Body of pancreas (tissue), 4 donors: Measurements from ENCODE around the gene SLC30A3. TPM values are rescaled to one million over a fixed set of nuclear protein-coding genes. Genes with fewer than 3 reads are reported as not detected.

Source experiments
- ATAC-seq: fragments of 150-250 bp; one replicate; pipeline ENCODE4 v1.9.1; 2016
- DNase-seq, 4 donors: peaks; one replicate each; pipeline ENCODE4 v3.0.0-alpha.2; 2019
- H3K27ac ChIP-seq, 4 donors: fragments of 200-600 bp; sonication (generic); 1 replicate in 3 of 4; 2 replicates in 1 of 4; pipeline versions ENCODE4 v1.5.1 to v1.6.1; 2016 to 2019; ENCODE audit warnings: mild to moderate bottlenecking in 1 of 4, mixed read lengths in 1 of 4, moderate library complexity in 1 of 4
- H3K27me3 ChIP-seq, 2 donors: fragments of 200-600 bp; sonication (generic); one replicate each; pipeline ENCODE4 v1.6.0; 2016; ENCODE audit warnings: mild to moderate bottlenecking in 1 of 2
- H3K36me3 ChIP-seq, 2 donors: fragments of 200-600 bp; sonication (generic); replicated peaks in 1 of 2; 2 replicates each; pipeline ENCODE4 v1.5.1; 2016; ENCODE audit warnings: low read depth in 2 of 2; ENCODE audit not compliant: insufficient read depth in 1 of 2
- H3K4me1 ChIP-seq: fragments of 200-600 bp; sonication (generic); one replicate; pipeline ENCODE4 v1.6.0; 2016
- H3K4me3 ChIP-seq, 2 donors: fragments of 200-600 bp; sonication (generic); 1 replicate in 1 of 2; 2 replicates in 1 of 2; pipeline ENCODE4 v1.5.1; 2016 to 2019
- H3K9me3 ChIP-seq, 3 donors: fragments of 200-600 bp; sonication (generic); 1 replicate in 2 of 3; 2 replicates in 1 of 3; pipeline ENCODE4 v1.5.1; 2016
- CTCF ChIP-seq, 7 experiments: fragments of 450-650 bp in 4 of 7; fragments of 200-600 bp in 3 of 7; sonication (generic) in 3 of 7; IDR thresholded peaks; one replicate each; pipeline ENCODE4 v1.5.1; 2016 to 2019; ENCODE audit warnings: antibody characterized with exemption in 7 of 7
- POLR2A ChIP-seq, 3 donors: fragments of 450-650 bp; IDR thresholded peaks; one replicate each; pipeline ENCODE4 v1.6.1; 2016; ENCODE audit warnings: antibody characterized with exemption in 3 of 3, mild to moderate bottlenecking in 2 of 3
- WGBS, 2 donors: methylation state at CpG; one replicate each; pipeline ENCODE4 v1.1.5; 2017; 5-methylcytosine and 5-hydroxymethylcytosine counted together
- intact Hi-C: fragments of 100-400 bp; cut with DNase I; formaldehyde crosslinking; loops from one replicate; pipeline ENCODE4 v1.15.1; 2023
- total RNA-seq, 2 donors: library from RNA; depleted of rRNA; stranded (reverse); fragments of >200 nt; gene quantifications; one replicate each; pipeline ENCODE4 v1.1.0, GENCODE V29; 2016

SLC30A3 gene
- total RNA-seq, 2 donors from 2014 or later: not detected

DNA sequence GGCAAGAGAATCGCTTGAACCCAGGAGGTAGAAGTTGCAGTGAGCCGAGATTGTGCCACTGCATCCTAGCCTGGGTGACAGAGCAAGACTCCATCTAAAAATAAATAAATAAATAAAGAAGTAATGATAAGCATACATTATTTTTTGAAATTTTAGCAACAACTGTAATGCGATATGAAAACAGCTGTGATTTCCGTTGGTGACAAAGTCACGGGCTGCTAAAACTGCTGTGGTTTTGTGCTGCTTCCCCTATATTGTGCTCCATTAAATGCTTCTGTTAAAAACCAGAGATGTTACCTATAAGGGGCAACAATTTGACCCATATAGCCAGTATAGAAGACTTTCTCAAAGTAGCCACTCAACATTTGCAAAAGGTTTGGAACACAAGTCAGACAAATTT, 27.7 kb upstream of the SLC30A3 start:
- no peak overlapping the region for H3K4me3 ChIP-seq
- 79 to 84% methylated on average over 5 of the region's 5 CpGs for whole genome bisulfite sequencing, 2 donors
- no peaks in the 10 kb centered on the region for H3K27me3 ChIP-seq

DNA sequence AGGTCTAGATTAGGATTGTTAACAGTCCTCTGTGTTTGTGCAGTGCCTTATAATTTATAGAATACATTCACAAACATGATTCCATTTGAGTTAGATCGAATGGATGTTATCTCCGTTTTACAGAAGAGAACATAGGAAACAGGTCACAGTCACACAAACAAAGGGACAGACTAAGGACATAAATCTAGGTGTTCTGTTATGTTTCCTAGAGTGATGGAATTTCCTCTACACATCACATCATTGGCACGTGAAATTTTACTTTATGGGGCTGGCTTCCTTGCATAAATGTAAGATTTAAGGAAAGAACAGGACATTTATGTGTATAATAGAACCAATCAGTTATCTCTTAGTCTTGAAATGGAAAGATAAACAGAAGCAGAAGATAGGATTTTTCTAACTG, 25.8 kb upstream of the SLC30A3 start:
- 33 to 42% methylated on average over 3 of the region's 3 CpGs for WGBS, 2 donors
- intact Hi-C loops: no loop called here
- TF ChIP-seq POLR2A (IDR thresholded peaks at IDR 0.05): no peak
- TF ChIP-seq CTCF (IDR thresholded peaks at IDR 0.05): no peak
- ATAC-seq (no peak), DNase-seq (no peak)
- no peaks in the 10 kb centered on the region for H3K9me3 ChIP-seq
- no peak overlapping the region for H3K27ac ChIP-seq
- peaks cover 8% of the 10 kb centered on the region for H3K4me1 ChIP-seq
- no peaks in the 10 kb centered on the region for H3K27me3 ChIP-seq
- H3K36me3 ChIP-seq: no peaks in the 10 kb centered on the region
- no peak overlapping the region for H3K4me3 ChIP-seq

More for the DNA sequence above, 27.7 kb upstream of the SLC30A3 start:
- ATAC-seq (no peak), DNase-seq (no peak)
- Histone ChIP-seq H3K4me1 (peaks cover 10% of the 10 kb centered on the region), H3K27ac (no peak overlapping the region), H3K36me3 (no peaks in the 10 kb centered on the region), H3K9me3 (no peaks in the 10 kb centered on the region)
- intact Hi-C loops: no loop called here
- TF ChIP-seq POLR2A (IDR thresholded peaks at IDR 0.05): no peak
- no peak for TF ChIP-seq CTCF (IDR thresholded peaks at IDR 0.05)

- Histone ChIP-seq H3K9me3 (no peaks in the 10 kb centered on the region), H3K4me3 (no peak overlapping the region), H3K4me1 (no peaks in the 10 kb centered on the region), H3K27me3 (no peaks in the 10 kb centered on the region), H3K27ac (no peak overlapping the region), H3K36me3 (no peaks in the 10 kb centered on the region)
- TF ChIP-seq POLR2A (IDR thresholded peaks at IDR 0.05) (no peak), CTCF (IDR thresholded peaks at IDR 0.05) (no peak)
- ATAC-seq: no peak
- 47 to 60% methylated on average over 6 of the region's 6 CpGs for WGBS, 2 donors
- intact Hi-C loops: no loop called here
- DNase-seq: no peak
Measured at GRCh38 chr2:27285481-27285880, 22.6 kb upstream of the SLC30A3 start.

DNA sequence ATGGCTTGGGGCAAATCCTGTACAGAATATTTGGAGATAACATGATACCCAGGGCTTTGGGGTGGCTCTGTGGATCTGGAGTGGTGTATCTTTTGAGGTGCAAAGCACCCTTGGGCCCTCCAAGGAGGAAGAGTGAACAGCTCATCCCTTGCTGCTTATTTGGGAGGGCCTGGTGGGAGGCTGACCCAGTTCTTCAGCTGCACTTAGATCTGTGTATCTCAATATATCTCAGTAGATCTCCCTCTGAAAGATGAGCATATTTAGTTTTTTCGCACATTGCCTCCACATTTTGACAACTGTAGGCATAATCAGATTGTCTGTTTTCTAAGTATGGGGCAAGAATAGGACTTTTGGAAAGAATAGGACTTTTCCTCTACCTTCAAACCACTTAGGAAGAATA, 22.1 kb upstream of the SLC30A3 start:
- DNase-seq: no peak
- H3K9me3 ChIP-seq: no peaks in the 10 kb centered on the region
- TF ChIP-seq CTCF (IDR thresholded peaks at IDR 0.05) (no peak), POLR2A (IDR thresholded peaks at IDR 0.05) (no peak)
- H3K36me3 ChIP-seq: no peaks in the 10 kb centered on the region
- H3K27me3 ChIP-seq: peaks cover 0 to 4% of the 10 kb centered on the region in 2 donors
- 76 to 91% methylated on average over 1 of the region's 1 CpG for WGBS, 2 donors
- H3K4me1 ChIP-seq: no peaks in the 10 kb centered on the region
- H3K4me3 ChIP-seq: no peak overlapping the region
- no peak overlapping the region for H3K27ac ChIP-seq
- ATAC-seq: no peak
- intact Hi-C loops: loop anchor here (5.0 kb wide), 1 partner anchor 183 kb away; no protein-coding TSS in a partner anchor

- no peak overlapping the region for H3K27ac ChIP-seq
- H3K9me3 ChIP-seq: no peaks in the 10 kb centered on the region
- no peak for TF ChIP-seq CTCF (IDR thresholded peaks at IDR 0.05)
- TF ChIP-seq POLR2A (IDR thresholded peaks at IDR 0.05): no peak
- H3K4me1 ChIP-seq: no peaks in the 10 kb centered on the region
- H3K36me3 ChIP-seq: no peaks in the 10 kb centered on the region
- no peak overlapping the region for H3K4me3 ChIP-seq
- intact Hi-C loops: loop anchor here (5.0 kb wide), 1 partner anchor 181 kb away; no protein-coding TSS in a partner anchor
- WGBS, 2 donors: 20 to 27% methylated on average over 5 of the region's 5 CpGs
- no peak for DNase-seq
- H3K27me3 ChIP-seq: peaks cover 0 to 4% of the 10 kb centered on the region in 2 donors
- ATAC-seq: no peak
Measured at GRCh38 chr2:27282892-27283291, 20.0 kb upstream of the SLC30A3 start.
